HG02885 (cell line): Measurements from ENCODE around the gene CCDC142.
A peak's percentile ranks its signal among the peaks of the same experiment; 100 is the strongest.
"Not testable (repeated sequence)": the region's sequence is repeated elsewhere in the genome, so short reads cannot be mapped to it uniquely, and the experiment has no call there.

Source experiments
- ATAC-seq: cut with Tn5 transposase; IDR thresholded peaks from one replicate; pipeline ENCODE4 v1.9.1; 2021; ENCODE audit warnings: mild to moderate bottlenecking; ENCODE audit not compliant: unreplicated experiment, poor library complexity

The CCDC142 gene

GRCh38 chr2:74500578-74500946 is 17.8 kb upstream of the CCDC142 start:
- ATAC-seq, result no peak

GRCh38 chr2:74499940-74500577 is 17.3 kb upstream of the CCDC142 start:
- no peak for ATAC-seq

GRCh38 chr2:74499267-74499939 is 16.6 kb upstream of the CCDC142 start, which contains the start of gene LBX2:
Gene LBX2, minus strand, starts transcription at chr2:74499603. Its CDS starts 66 bp downstream, at chr2:74499537.
- ATAC-seq, result no peak

DNA sequence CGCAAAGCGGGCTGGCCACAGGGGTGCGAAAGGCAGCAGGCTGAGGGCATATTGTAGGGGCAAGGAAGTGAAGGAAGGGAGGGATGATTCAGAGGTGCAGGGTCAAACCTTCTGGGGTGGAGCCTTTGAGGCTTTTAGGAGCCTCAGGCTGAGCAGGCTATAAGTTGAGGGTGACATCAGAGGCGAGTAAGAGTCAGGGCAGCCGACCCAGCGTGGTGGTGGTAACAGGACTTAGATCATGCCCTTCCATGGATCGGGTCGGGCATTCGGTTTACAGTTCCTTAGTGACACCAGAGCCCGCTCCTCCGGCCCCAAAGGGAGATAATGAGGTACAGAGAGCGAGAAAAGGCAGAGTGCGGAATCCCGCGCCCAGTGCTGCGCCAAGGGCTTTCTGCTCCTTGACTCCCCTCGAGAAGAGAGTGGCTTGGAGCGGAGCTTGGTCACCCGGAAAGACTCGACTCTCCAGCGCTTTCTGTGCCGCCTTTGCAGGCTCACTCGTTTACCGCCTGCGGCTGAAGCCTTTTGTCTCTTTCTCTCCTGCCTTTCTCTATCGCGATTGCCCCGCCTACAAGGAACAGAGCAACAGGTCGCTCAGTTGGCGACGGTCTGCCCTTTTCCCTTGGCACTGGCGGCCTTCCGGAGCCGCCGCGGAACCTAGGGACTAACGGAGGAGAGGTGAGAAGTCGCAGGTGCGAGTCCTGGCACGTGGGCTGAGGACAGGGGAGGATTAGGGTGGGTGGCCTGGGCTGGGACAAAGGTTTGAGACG is 15.9 kb upstream of the CCDC142 start:
- ATAC-seq, result no peak

DNA sequence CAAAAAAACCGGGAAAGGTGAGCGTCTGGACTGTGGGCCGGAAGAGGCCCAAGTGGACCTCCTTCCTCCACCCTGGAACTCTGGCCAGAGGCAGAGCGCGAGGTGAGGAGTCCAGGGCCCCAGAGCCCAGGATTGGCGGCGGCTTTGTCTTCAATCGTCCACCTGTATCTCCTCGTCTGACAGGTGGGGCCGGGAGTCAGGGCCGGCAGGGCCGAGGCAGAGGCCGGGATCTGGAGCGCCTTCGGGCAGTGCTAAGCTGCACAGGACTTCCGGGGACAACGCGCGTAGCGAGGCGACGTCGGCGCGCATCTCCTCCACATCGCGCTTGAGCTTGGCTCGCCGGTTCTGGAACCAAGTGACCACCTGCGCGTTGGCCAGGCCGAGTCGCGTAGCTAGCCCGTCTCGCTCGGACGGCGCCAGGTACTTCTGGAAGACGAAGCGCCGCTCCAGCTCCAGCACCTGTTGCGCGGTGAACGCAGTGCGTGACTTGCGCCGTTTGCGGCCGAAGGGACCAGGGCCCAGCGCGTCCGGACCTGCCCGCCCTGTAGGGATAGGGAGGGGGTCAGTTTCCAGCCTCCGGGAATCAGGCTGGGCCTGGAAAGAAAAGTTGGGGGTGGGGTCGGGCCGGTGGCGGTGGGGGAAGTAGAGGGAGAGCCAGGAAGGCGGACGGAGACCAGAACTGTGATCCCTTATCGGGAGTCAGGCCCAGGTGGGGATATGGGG is 15.1 kb upstream of the CCDC142 start:
- ATAC-seq, result no peak

DNA sequence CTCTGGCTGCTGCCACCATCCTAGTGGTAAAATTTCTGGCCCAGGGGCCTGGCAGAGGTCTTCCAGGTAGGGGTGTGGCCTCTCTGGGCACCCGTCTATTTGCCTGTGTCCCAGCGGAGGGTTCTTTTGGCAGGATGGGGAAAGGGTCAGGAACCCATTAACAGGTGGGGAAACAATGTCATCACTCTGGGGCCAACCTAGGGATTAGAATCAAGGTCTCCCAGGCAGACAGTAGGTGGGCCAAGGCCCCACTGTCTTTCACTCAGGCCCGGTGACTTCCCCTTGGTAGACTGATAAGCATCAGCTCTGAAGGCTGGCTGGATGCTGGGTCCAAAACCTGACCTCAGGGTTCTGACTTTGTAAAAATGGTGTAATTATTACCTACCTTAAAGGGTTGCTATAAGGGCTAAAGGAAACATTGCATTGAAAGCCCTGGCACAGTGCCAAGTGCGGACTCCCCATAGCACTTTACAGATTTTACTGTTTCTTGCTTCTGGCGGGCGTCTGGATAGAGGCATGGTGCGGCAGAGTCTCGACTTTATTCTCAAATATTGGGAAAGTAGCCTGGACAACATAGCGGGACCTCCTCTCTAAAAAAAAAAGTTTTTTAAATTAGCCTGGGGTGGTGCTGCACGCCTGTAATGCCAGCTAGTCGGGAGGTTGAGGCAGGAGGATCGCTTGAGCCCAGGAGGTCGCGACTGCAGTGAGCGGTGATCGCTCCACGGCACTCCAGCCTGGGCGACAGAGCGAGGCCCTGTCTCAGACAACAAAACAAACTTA is 14.4 kb upstream of the CCDC142 start:
- ATAC-seq, result no peak

GRCh38 chr2:74495440-74495839 is 12.6 kb upstream of the CCDC142 start:
- no peak for ATAC-seq

DNA sequence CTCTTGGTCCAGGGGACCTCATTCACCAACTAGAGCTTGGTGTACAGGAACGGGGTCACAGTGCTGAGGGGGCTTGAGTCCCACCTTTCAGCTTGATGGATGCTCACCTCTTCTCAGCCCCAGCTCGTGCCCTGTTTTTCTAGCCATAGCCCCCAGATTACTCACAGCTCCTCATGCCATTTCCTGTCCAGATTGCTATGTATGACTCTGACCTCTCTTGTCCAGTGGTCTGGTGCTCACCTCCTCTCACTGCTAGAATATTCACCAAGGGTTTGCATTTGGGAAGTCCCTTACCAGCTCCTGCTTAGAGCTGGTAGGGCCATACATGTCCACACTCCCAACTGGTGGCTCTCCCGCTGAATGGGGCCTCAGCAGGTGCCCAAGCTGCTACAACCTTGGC is 10.7 kb upstream of the CCDC142 start:
- no peak for ATAC-seq

- ATAC-seq, result no peak
Measured at GRCh38 chr2:74491648-74492544, 9.1 kb upstream of the CCDC142 start.

DNA sequence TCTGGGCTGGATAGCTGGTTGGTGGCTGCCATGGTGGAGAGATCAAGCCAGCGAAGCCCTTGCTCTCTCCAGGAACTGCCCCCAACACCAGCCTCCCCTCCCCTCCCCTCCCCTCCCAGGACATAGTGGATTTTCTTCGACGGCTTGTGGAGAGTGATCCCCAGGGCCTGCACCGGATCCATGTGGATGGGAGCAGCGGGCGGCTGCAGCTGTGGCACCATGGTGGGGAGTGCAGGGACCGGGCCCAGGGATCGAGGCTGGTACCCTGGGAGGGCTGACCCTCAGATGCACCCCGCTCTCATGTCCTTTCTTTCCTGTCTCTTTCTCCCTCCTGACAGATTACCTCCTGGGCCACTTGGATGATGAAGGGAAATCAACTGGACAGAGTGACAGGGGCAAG is 7.1 kb upstream of the CCDC142 start:
- ATAC-seq, result no peak

- ATAC-seq, result no peak
Measured at GRCh38 chr2:74488643-74489481, 6.1 kb upstream of the CCDC142 start.

DNA sequence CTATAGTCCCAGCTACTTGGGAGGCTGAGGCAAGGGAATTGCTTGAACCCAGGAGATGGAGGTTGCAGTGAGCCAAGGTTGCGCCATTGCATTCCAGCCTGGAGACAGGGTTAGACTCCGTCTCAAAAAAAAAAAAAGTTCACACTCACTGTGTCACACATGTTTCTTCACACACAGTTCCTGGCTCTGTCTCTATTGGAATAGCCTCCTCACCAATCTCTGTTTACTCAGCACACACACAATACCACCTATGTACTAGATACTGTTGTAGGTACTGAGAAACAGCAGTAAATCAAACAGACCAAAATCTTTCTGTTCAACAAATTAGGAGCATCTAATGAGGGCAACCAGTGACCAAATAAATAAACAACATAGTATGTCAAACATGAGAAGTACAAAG is 3.3 kb upstream of the CCDC142 start:
- no peak for ATAC-seq

GRCh38 chr2:74483675-74484164 is 922 bp upstream of the CCDC142 start:
- not testable (repeated sequence) for ATAC-seq

- ATAC-seq, result peak; percentile 40
Measured at GRCh38 chr2:74481961-74482800, 617 bp downstream of the CCDC142 start.

GRCh38 chr2:74481431-74481830 is 1.4 kb downstream of the CCDC142 start:
- ATAC-seq, result no peak

- ATAC-seq, result no peak
Measured at GRCh38 chr2:74474899-74475298, 7.9 kb downstream of the CCDC142 start.

DNA sequence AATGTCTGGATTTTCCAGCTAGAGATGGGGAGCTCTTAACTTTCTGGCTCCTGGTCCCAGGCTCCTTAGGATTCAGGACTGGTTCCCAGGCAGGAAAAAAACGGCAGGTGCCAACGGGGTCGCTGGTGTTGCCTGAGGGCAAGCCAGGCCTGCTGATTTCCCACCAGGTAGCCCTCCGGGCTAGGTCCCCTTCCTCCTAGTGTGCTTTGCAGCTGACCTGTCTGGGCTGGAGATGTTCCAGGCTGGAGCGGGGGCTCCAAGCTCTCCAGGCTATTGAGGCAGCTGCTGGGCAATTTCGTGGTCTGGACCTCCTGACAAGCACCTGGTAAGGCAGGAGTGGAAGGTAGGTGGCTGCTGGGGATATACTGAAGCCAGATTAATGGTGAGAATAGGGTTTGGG is 8.3 kb downstream of the CCDC142 start:
- ATAC-seq, result no peak
